NCI-H2107 treated with DMSO at 0.1 percent for 48 hours (cell line): Measurements from ENCODE around the gene MTARC2.

ENCODE experiments used
- DNase-seq: peaks from one replicate; lab custom pipeline; 2025; ENCODE audit not compliant: unreplicated experiment; lab: John Stamatoyannopoulos, UW

MTARC2 gene

GRCh38 chr1:220824031-220824989 lies 76.2 kb downstream of the MTARC2 start:
- no peak for DNase-seq

- DNase-seq: no peak
Observed at GRCh38 chr1:220825819-220826551, 77.9 kb downstream of the MTARC2 start.

- no peak for DNase-seq
Observed at GRCh38 chr1:220826729-220827128, 78.6 kb downstream of the MTARC2 start.

GRCh38 chr1:220827445-220828178 lies 79.5 kb downstream of the MTARC2 start:
- no peak for DNase-seq

GRCh38 chr1:220828179-220828490 lies 80.0 kb downstream of the MTARC2 start:
- DNase-seq: no peak

GRCh38 chr1:220828950-220829586 lies 80.9 kb downstream of the MTARC2 start:
- DNase-seq: no peak

- no peak for DNase-seq
Observed at GRCh38 chr1:220833436-220833835, 85.3 kb downstream of the MTARC2 start.
